ENCODE results near the gene THADA. TPM values are rescaled to one million over a fixed set of nuclear protein-coding genes. Genes with fewer than 3 reads are reported as not detected.

THADA gene
- total RNA-seq, 1 donor from 2014 or later, result 32.9 TPM

DNA sequence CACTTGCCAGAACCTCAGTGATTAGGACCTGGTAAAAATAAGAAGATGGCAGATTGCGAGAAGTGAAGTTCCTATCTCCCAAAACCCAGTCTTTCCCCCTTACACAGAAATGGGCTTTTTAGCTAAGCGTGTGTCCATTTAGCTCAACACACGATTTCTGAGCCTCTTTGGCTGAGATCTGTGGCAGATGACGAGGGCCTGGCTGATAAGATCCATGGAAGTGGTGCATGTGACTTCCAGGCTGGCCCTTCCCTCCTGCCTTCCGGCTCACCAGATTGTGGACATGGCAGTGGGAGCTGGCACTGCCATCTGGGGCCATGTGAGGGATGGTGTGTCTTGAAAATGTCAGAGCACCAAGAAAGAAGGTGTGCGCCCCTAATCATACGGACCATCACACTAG, 328.5 kb downstream of the THADA start:
- no peak for ATAC-seq
- Histone ChIP-seq H3K4me3 (no peak overlapping the region), H3K27me3 (no peaks in the 10 kb centered on the region), H3K27ac (no peak overlapping the region), H3K36me3 (no peaks in the 10 kb centered on the region), H3K4me1 (peaks cover 28% of the 10 kb centered on the region), H3K9me3 (no peaks in the 10 kb centered on the region)
- DNase-seq, result no peak
- intact Hi-C loops (cut with DNase I), result no loop called here
- TF ChIP-seq, protein P1, sequence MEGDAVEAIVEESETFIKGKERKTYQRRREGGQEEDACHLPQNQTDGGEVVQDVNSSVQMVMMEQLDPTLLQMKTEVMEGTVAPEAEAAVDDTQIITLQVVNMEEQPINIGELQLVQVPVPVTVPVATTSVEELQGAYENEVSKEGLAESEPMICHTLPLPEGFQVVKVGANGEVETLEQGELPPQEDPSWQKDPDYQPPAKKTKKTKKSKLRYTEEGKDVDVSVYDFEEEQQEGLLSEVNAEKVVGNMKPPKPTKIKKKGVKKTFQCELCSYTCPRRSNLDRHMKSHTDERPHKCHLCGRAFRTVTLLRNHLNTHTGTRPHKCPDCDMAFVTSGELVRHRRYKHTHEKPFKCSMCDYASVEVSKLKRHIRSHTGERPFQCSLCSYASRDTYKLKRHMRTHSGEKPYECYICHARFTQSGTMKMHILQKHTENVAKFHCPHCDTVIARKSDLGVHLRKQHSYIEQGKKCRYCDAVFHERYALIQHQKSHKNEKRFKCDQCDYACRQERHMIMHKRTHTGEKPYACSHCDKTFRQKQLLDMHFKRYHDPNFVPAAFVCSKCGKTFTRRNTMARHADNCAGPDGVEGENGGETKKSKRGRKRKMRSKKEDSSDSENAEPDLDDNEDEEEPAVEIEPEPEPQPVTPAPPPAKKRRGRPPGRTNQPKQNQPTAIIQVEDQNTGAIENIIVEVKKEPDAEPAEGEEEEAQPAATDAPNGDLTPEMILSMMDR (IDR thresholded peaks at IDR 0.05), result no peak

DNA sequence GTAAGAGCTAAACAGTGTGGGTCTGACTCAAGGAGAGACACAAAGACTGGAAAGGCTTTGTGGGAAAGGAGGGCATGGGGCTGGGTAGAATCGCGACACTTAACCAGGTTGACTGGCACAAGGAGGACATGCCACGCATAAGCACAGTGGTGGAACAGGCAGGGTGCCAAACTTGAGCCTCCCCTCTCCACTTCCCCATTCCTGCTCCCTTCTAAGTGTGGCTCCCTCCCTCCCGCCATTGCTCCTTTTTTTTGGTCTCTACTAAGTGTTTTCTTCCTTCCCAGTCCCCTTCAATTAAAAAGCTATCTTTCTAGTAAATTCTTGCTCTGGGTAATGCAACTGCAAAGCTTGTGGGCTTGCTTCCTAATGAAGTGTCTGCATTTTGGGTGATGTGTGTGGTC, 329.1 kb downstream of the THADA start:
- no peak overlapping the region for H3K4me3 ChIP-seq
- intact Hi-C loops (cut with DNase I), result no loop called here
- H3K27me3 ChIP-seq, result no peaks in the 10 kb centered on the region
- peaks cover 28% of the 10 kb centered on the region for H3K4me1 ChIP-seq
- ATAC-seq (peak; percentile 72), DNase-seq (peak; percentile 82)
- H3K27ac ChIP-seq, result no peak overlapping the region
- TF ChIP-seq, protein P1 (IDR thresholded peaks at IDR 0.05), result no peak
- no peaks in the 10 kb centered on the region for H3K9me3 ChIP-seq
- H3K36me3 ChIP-seq, result no peaks in the 10 kb centered on the region

- no peak for ATAC-seq
- H3K4me3 ChIP-seq, result no peak overlapping the region
- no peaks in the 10 kb centered on the region for H3K27me3 ChIP-seq
- no peaks in the 10 kb centered on the region for H3K36me3 ChIP-seq
- peak overlapping the region; percentile 2 for H3K27ac ChIP-seq
- H3K4me1 ChIP-seq, result peaks cover 26% of the 10 kb centered on the region
- TF ChIP-seq, protein P1 (IDR thresholded peaks at IDR 0.05), result no peak
- no peak for DNase-seq
- intact Hi-C loops (cut with DNase I), result no loop called here
- no peaks in the 10 kb centered on the region for H3K9me3 ChIP-seq
Observed at GRCh38 chr2:43265421-43265820, 330.4 kb downstream of the THADA start.

DNA sequence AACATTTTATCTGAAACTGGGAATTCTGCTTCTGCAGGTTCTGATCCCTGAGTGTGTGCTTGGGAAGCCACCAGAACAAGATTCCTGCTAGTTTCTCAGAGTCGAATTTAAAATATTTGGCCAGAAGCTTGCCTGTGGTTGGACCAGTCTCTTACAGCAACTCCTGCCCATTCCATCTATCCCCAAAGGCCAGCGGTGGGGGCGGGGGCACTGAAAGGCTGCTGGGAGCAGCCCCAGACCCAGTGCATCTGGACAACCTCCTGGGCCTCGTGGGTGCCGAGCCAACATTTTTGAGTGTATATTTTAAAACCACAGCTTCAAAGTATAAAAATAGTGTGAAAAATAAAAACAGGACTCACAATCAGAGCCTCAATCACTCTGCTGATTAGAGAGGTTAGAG, 330.8 kb downstream of the THADA start:
- DNase-seq, result no peak
- H3K4me3 ChIP-seq, result no peak overlapping the region

DNA sequence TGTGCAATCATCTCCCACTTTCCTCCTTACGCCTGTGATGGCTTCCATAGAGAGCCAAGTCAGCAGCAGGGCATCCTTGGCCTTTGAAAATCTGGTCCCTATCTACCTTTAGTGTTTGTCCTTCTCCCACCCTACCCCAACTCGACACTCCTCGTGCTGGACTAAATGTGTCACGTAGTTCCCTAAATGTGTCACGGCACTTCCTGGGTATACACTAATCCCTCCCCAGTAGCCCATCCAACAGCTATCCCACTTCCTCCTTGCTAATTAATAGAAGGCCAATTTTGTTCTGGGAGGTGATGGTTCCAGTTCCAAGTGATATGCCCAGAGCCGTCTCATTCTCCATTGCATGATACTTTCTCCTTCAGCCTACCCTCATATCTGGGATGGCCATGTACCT, 332.9 kb downstream of the THADA start:
- ATAC-seq (peak; percentile 23), DNase-seq (no peak)
- H3K9me3 ChIP-seq, result no peaks in the 10 kb centered on the region
- no peak overlapping the region for H3K4me3 ChIP-seq
- H3K36me3 ChIP-seq, result no peaks in the 10 kb centered on the region
- intact Hi-C loops (cut with DNase I), result no loop called here
- no peak overlapping the region for H3K27ac ChIP-seq
- TF ChIP-seq, protein P1 (IDR thresholded peaks at IDR 0.05), result no peak
- no peaks in the 10 kb centered on the region for H3K27me3 ChIP-seq
- H3K4me1 ChIP-seq, result peaks cover 6% of the 10 kb centered on the region

More for the DNA sequence above, 330.8 kb downstream of the THADA start:
- no peaks in the 10 kb centered on the region for H3K9me3 ChIP-seq
- intact Hi-C loops (cut with DNase I), result no loop called here
- peaks cover 22% of the 10 kb centered on the region for H3K4me1 ChIP-seq
- H3K36me3 ChIP-seq, result no peaks in the 10 kb centered on the region
- peak overlapping the region; percentile 2 for H3K27ac ChIP-seq
- no peak for ATAC-seq
- TF ChIP-seq, protein P1 (IDR thresholded peaks at IDR 0.05), result no peak
- H3K27me3 ChIP-seq, result no peaks in the 10 kb centered on the region

GRCh38 chr2:43262239-43262638, 333.6 kb downstream of the THADA start:
- Histone ChIP-seq H3K36me3 (no peaks in the 10 kb centered on the region), H3K9me3 (no peaks in the 10 kb centered on the region), H3K4me1 (peaks cover 6% of the 10 kb centered on the region), H3K4me3 (no peak overlapping the region), H3K27ac (no peak overlapping the region), H3K27me3 (no peaks in the 10 kb centered on the region)
- no peak for ATAC-seq
- intact Hi-C loops (cut with DNase I), result no loop called here
- TF ChIP-seq, protein P1 (IDR thresholded peaks at IDR 0.05), result no peak
- DNase-seq, result no peak
